ENCODE data around the gene CDC14A. TPM values are rescaled to one million over a fixed set of nuclear protein-coding genes. Genes with fewer than 3 reads are reported as not detected.

Gene CDC14A
- total RNA-seq, 1 experiment from 2014 or later, result 6.8 TPM

- Histone ChIP-seq H3K4me1 (ENCODE audit: insufficient read depth, low read length, poor library complexity, severe bottlenecking) (no peaks in the 10 kb centered on the region), H3K27ac (ENCODE audit: low read depth, low read length, poor library complexity, severe bottlenecking) (no peak overlapping the region), H3K4me3 (ENCODE audit: low read depth, low read length, poor library complexity, severe bottlenecking) (no peak overlapping the region), H3K9me3 (ENCODE audit: low read depth, low read length, poor library complexity, severe bottlenecking) (no peaks in the 10 kb centered on the region), H3K27me3 (replicated peaks; ENCODE audit: insufficient read depth, low read depth, low read length, poor library complexity) (no peaks in the 10 kb centered on the region), H3K36me3 (ENCODE audit: insufficient read depth, low read length, poor library complexity, severe bottlenecking) (no peaks in the 10 kb centered on the region)
- no peak for DNase-seq (ENCODE audit: low spot score)
- TF ChIP-seq EZH2 (IDR thresholded peaks at IDR 0.05; ENCODE audit: borderline replicate concordance, low read depth, low read length, poor library complexity, severe bottlenecking) (no peak), CTCF (conservative IDR thresholded peaks at IDR 0.05; ENCODE audit: low read depth, low read length) (no peak)
- no TSS peak for BruUV-seq (replicated peaks)
- CTCF ChIA-PET, result no interaction called here
- POLR2A ChIA-PET (ENCODE audit: low non-redundant PET), result no interaction called here
- intact Hi-C loops (cut with micrococcal nuclease; ENCODE audit: unreplicated experiment), result no loop called here
These were observed 30.4 kb downstream of the CDC14A start for GRCh38 chr1:100382657-100383056.

GRCh38 chr1:100383743-100384405 is 31.6 kb downstream of the CDC14A start:
- CTCF ChIA-PET, result no interaction called here
- no TSS peak for BruUV-seq (replicated peaks)

GRCh38 chr1:100387209-100387608 is 34.9 kb downstream of the CDC14A start:
- BruUV-seq (replicated peaks), result no TSS peak
- H3K4me1 ChIP-seq (ENCODE audit: insufficient read depth, low read length, poor library complexity, severe bottlenecking), result no peaks in the 10 kb centered on the region
- TF ChIP-seq CTCF (conservative IDR thresholded peaks at IDR 0.05; ENCODE audit: low read depth, low read length) (no peak), EZH2 (IDR thresholded peaks at IDR 0.05; ENCODE audit: borderline replicate concordance, low read depth, low read length, poor library complexity, severe bottlenecking) (no peak)
- intact Hi-C loops (cut with micrococcal nuclease; ENCODE audit: unreplicated experiment), result no loop called here
- no peak overlapping the region for H3K27ac ChIP-seq (ENCODE audit: low read depth, low read length, poor library complexity, severe bottlenecking)
- CTCF ChIA-PET, result no interaction called here
- no peak for DNase-seq (ENCODE audit: low spot score)
- H3K36me3 ChIP-seq (ENCODE audit: insufficient read depth, low read length, poor library complexity, severe bottlenecking), result no peaks in the 10 kb centered on the region
- no peaks in the 10 kb centered on the region for H3K9me3 ChIP-seq (ENCODE audit: low read depth, low read length, poor library complexity, severe bottlenecking)
- H3K4me3 ChIP-seq (ENCODE audit: low read depth, low read length, poor library complexity, severe bottlenecking), result no peak overlapping the region
- POLR2A ChIA-PET (ENCODE audit: low non-redundant PET), result no interaction called here
- H3K27me3 ChIP-seq (replicated peaks; ENCODE audit: insufficient read depth, low read depth, low read length, poor library complexity), result no peaks in the 10 kb centered on the region

More at GRCh38 chr1:100383743-100384405, 31.6 kb downstream of the CDC14A start:
- no peaks in the 10 kb centered on the region for H3K27me3 ChIP-seq (replicated peaks; ENCODE audit: insufficient read depth, low read depth, low read length, poor library complexity)
- no peak for DNase-seq (ENCODE audit: low spot score)
- POLR2A ChIA-PET (ENCODE audit: low non-redundant PET), result no interaction called here
- H3K36me3 ChIP-seq (ENCODE audit: insufficient read depth, low read length, poor library complexity, severe bottlenecking), result no peaks in the 10 kb centered on the region
- intact Hi-C loops (cut with micrococcal nuclease; ENCODE audit: unreplicated experiment), result no loop called here
- no peak for TF ChIP-seq EZH2 (IDR thresholded peaks at IDR 0.05; ENCODE audit: borderline replicate concordance, low read depth, low read length, poor library complexity, severe bottlenecking)
- TF ChIP-seq CTCF (conservative IDR thresholded peaks at IDR 0.05; ENCODE audit: low read depth, low read length), result no peak
- no peak overlapping the region for H3K4me3 ChIP-seq (ENCODE audit: low read depth, low read length, poor library complexity, severe bottlenecking)
- no peaks in the 10 kb centered on the region for H3K9me3 ChIP-seq (ENCODE audit: low read depth, low read length, poor library complexity, severe bottlenecking)
- no peaks in the 10 kb centered on the region for H3K4me1 ChIP-seq (ENCODE audit: insufficient read depth, low read length, poor library complexity, severe bottlenecking)
- no peak overlapping the region for H3K27ac ChIP-seq (ENCODE audit: low read depth, low read length, poor library complexity, severe bottlenecking)
